Right atrium auricular region (tissue), 2 donors: ENCODE measurements around the gene SHISAL1. TPM values are rescaled to one million over a fixed set of nuclear protein-coding genes. Genes with fewer than 3 reads are reported as not detected.

Experiments
- DNase-seq: peaks from one replicate; pipeline ENCODE4 v3.0.0-alpha.2; 2019; ENCODE audit warnings: low spot score
- H3K27ac ChIP-seq, 2 donors: fragments of 200-600 bp; sonication (generic); 1 replicate in 1 of 2; 2 replicates in 1 of 2; pipeline ENCODE4 v1.5.1; 2016 to 2019
- H3K27me3 ChIP-seq, 2 donors: fragments of 200-600 bp; sonication (generic); one replicate each; pipeline versions ENCODE4 v1.5.1 to v1.6.0; 2017 to 2019
- H3K36me3 ChIP-seq: fragments of 200-600 bp; sonication (generic); one replicate; pipeline ENCODE4 v1.5.1; 2016
- H3K4me1 ChIP-seq, 2 donors: fragments of 200-600 bp; sonication (generic); one replicate each; pipeline versions ENCODE4 v1.5.1 to v1.6.0; 2017 to 2019
- H3K4me3 ChIP-seq, 2 donors: fragments of 200-600 bp; sonication (generic); 1 replicate in 1 of 2; 2 replicates in 1 of 2; pipeline ENCODE4 v1.5.1; 2017 to 2019; ENCODE audit warnings: mild to moderate bottlenecking in 1 of 2, moderate library complexity in 1 of 2
- H3K9me3 ChIP-seq, 2 donors: fragments of 200-600 bp; sonication (generic); one replicate each; pipeline ENCODE4 v1.5.1; 2019
- total RNA-seq, 2 donors: library from RNA; depleted of rRNA; stranded (reverse); fragments of >200 nt; gene quantifications; one replicate each; pipeline ENCODE4 v1.1.0, GENCODE V29; 2016
- TF ChIP-seq, protein P1 (sequence below), 2 donors: fragments of 200-600 bp; sonication (generic); IDR thresholded peaks; one replicate each; pipeline ENCODE4 v1.5.1; 2019; ENCODE audit warnings: antibody characterized with exemption in 2 of 2

The SHISAL1 gene
- total RNA-seq, 2 donors from 2014 or later: 0.26 to 2.0 TPM

DNA sequence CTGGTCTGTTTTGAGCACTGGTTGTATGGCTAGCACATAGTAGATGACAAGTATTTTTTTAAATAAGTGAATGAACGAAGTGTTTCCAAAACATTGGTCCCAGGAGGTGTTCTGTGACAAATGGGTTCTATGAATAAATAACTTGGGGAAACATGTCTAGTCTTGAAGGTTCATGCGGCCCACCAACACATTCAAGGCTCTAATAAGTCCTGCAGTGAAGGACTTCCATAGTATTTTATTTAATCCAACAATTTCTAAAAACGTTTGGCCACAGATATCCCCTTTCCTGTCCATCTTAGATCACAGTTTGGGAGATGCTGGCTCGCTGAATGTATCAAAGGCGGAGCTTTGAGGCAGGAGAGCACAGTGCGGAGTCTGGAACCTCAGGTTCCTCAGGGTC, 109.5 kb downstream of the SHISAL1 start:
- no peaks in the 10 kb centered on the region for H3K4me1 ChIP-seq
- TF ChIP-seq, protein P1, sequence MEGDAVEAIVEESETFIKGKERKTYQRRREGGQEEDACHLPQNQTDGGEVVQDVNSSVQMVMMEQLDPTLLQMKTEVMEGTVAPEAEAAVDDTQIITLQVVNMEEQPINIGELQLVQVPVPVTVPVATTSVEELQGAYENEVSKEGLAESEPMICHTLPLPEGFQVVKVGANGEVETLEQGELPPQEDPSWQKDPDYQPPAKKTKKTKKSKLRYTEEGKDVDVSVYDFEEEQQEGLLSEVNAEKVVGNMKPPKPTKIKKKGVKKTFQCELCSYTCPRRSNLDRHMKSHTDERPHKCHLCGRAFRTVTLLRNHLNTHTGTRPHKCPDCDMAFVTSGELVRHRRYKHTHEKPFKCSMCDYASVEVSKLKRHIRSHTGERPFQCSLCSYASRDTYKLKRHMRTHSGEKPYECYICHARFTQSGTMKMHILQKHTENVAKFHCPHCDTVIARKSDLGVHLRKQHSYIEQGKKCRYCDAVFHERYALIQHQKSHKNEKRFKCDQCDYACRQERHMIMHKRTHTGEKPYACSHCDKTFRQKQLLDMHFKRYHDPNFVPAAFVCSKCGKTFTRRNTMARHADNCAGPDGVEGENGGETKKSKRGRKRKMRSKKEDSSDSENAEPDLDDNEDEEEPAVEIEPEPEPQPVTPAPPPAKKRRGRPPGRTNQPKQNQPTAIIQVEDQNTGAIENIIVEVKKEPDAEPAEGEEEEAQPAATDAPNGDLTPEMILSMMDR (IDR thresholded peaks at IDR 0.05): no peak
- H3K27me3 ChIP-seq: no peaks in the 10 kb centered on the region
- H3K36me3 ChIP-seq: no peaks in the 10 kb centered on the region
- no peak for DNase-seq
- no peak overlapping the region for H3K4me3 ChIP-seq
- no peaks in the 10 kb centered on the region for H3K9me3 ChIP-seq
- no peak overlapping the region for H3K27ac ChIP-seq

DNA sequence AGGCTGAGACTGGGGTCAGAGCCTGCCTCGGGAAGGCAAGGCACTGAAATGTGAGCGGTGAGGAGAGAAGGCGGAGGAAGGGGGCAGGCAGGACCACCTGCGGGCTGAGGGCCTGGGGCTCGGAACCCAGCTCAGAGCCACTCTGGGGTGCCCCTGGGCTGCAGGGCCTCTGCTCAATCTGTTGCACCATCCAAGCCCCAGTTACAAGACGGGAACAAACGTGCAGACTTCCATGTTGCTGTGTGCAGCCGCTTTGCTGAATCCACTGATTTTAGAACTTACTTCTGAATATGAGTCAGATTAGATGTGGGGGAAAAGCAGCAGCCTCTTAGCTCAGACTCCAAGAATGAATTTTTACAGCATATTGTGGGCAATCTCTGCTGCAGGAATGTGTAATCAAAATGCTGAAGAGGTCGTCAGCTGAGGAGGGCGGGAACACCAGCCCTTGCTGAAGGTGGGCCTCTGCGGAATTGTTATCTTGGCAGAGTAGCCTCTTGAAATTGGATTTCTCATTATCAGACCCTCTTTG, 110.4 kb downstream of the SHISAL1 start:
- Histone ChIP-seq H3K9me3 (no peaks in the 10 kb centered on the region), H3K27ac (no peak overlapping the region), H3K4me3 (no peak overlapping the region), H3K36me3 (no peaks in the 10 kb centered on the region), H3K4me1 (no peaks in the 10 kb centered on the region), H3K27me3 (no peaks in the 10 kb centered on the region)
- TF ChIP-seq, protein P1 (IDR thresholded peaks at IDR 0.05): no peak
- DNase-seq: no peak

GRCh38 chr22:44201665-44202064, 111.1 kb downstream of the SHISAL1 start:
- DNase-seq: no peak
- Histone ChIP-seq H3K27me3 (no peaks in the 10 kb centered on the region), H3K4me1 (no peaks in the 10 kb centered on the region), H3K36me3 (no peaks in the 10 kb centered on the region), H3K4me3 (no peak overlapping the region), H3K9me3 (no peaks in the 10 kb centered on the region), H3K27ac (no peak overlapping the region)
- TF ChIP-seq, protein P1 (IDR thresholded peaks at IDR 0.05): no peak

DNA sequence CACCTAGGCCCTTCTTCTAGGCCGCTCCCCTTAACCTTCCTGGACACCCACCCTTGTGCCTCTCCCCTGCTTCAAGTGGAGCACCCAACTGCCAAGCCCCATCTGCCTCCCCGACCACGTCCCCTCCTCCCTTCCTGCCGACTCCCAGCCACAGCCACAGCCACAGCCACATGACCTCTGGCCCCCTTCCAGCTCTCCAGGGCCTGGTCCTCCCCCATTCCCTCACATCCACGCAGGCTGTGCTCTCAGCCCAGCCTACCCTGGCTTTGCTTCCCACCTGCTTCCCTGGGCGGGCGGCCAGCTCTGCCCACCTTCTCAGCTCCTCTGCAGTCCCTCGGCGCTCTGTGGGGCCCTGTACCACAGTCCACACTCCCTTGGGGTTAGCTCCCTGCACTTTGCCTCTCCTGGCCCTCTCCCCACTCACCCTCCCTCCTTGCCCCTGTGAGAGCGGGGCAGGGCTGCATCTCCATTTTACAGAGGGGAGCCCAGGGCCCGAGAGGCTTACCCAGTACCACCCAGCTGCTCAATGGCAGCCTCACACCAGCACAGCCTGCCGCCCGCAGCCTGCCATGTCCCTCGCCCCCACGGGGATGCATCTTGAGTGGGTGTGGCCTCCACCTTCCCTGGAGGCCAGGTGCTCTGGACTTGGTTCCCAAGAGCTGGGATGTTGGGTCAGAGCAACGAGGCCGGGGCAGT, 111.7 kb downstream of the SHISAL1 start:
- H3K27me3 ChIP-seq: no peaks in the 10 kb centered on the region
- TF ChIP-seq, protein P1 (IDR thresholded peaks at IDR 0.05): no peak

GRCh38 chr22:44200451-44200850, 112.3 kb downstream of the SHISAL1 start:
- Histone ChIP-seq H3K4me3 (no peak overlapping the region), H3K4me1 (no peaks in the 10 kb centered on the region), H3K9me3 (no peaks in the 10 kb centered on the region), H3K36me3 (no peaks in the 10 kb centered on the region), H3K27ac (no peak overlapping the region), H3K27me3 (no peaks in the 10 kb centered on the region)
- no peak for DNase-seq
- TF ChIP-seq, protein P1 (IDR thresholded peaks at IDR 0.05): no peak

More for the DNA sequence above, 111.7 kb downstream of the SHISAL1 start:
- Histone ChIP-seq H3K4me1 (no peaks in the 10 kb centered on the region), H3K36me3 (no peaks in the 10 kb centered on the region), H3K9me3 (no peaks in the 10 kb centered on the region), H3K27ac (no peak overlapping the region), H3K4me3 (no peak overlapping the region)
- DNase-seq: no peak

- Histone ChIP-seq H3K27me3 (no peaks in the 10 kb centered on the region), H3K27ac (no peak overlapping the region), H3K9me3 (no peaks in the 10 kb centered on the region), H3K4me3 (no peak overlapping the region), H3K36me3 (no peaks in the 10 kb centered on the region), H3K4me1 (no peaks in the 10 kb centered on the region)
- TF ChIP-seq, protein P1 (IDR thresholded peaks at IDR 0.05): no peak
- no peak for DNase-seq
Measured at GRCh38 chr22:44199866-44200265, 112.9 kb downstream of the SHISAL1 start.
